ENCODE data around the gene UBA52. TPM values are rescaled to one million over a fixed set of nuclear protein-coding genes. Genes with fewer than 3 reads are reported as not detected.

Gene UBA52
- polyA plus RNA-seq, 1 of the 3 experiments (the other 2 are of a cell fraction), result 2,690 TPM

Other genes with a start within 250 kb of the UBA52 start
- 235 and 277 TPM in 2 replicates for gene LSM4, start 248.8 kb upstream of the UBA52 start, polyA plus RNA-seq (2012; rRNA removed)
- gene PGPEP1, start 231.3 kb upstream of the UBA52 start, polyA plus RNA-seq (2012; rRNA removed), result 13.8 and 13.9 TPM in 2 replicates
- 74.1 and 129 TPM in 2 replicates for gene GDF15, start 185.7 kb upstream of the UBA52 start, polyA plus RNA-seq (2012; rRNA removed)
- not detected in 2 replicates for gene LRRC25, start 174.2 kb upstream of the UBA52 start, polyA plus RNA-seq (2012; rRNA removed)
- 22.5 and 24.9 TPM in 2 replicates for gene SSBP4, start 152.5 kb upstream of the UBA52 start, polyA plus RNA-seq (2012; rRNA removed)
- 48.0 and 49.4 TPM in 2 replicates for gene ISYNA1, start 133.7 kb upstream of the UBA52 start, polyA plus RNA-seq (2012; rRNA removed)
- gene ELL, start 49.8 kb upstream of the UBA52 start, polyA plus RNA-seq (2012; rRNA removed), result 3.6 and 7.4 TPM in 2 replicates
- gene FKBP8, start 28.3 kb upstream of the UBA52 start, polyA plus RNA-seq (2012; rRNA removed), result 227 and 273 TPM in 2 replicates
- 151 and 165 TPM in 2 replicates for gene KXD1, start 14.0 kb upstream of the UBA52 start, polyA plus RNA-seq (2012; rRNA removed)
- 109 and 159 TPM in 2 replicates for gene REX1BD, start 16.9 kb downstream of the UBA52 start, polyA plus RNA-seq (2012; rRNA removed)
- gene CRLF1, start 34.9 kb downstream of the UBA52 start, polyA plus RNA-seq (2012; rRNA removed), result 0.71 and 0.84 TPM in 2 replicates
- 5.8 and 9.6 TPM in 2 replicates for gene TMEM59L, start 41.0 kb downstream of the UBA52 start, polyA plus RNA-seq (2012; rRNA removed)
- gene KLHL26, start 65.2 kb downstream of the UBA52 start, polyA plus RNA-seq (2012; rRNA removed), result 1.9 and 4.6 TPM in 2 replicates
- gene CRTC1, start 111.8 kb downstream of the UBA52 start, polyA plus RNA-seq (2012; rRNA removed), result 2.2 and 5.0 TPM in 2 replicates
- 0.26 and 0.42 TPM in 2 replicates for gene COMP, start 219.4 kb downstream of the UBA52 start, polyA plus RNA-seq (2012; rRNA removed)